Nephron progenitor cell (in vitro differentiated cells): ENCODE measurements around the gene LRRC8E.

ENCODE experiments used
- DNase-seq: peaks from one replicate; pipeline ENCODE4 v3.0.0; 2021
- H3K27ac Mint-ChIP-seq: 2 replicates; pipeline ENCODE4 v1.8.0; 2021; ENCODE audit warnings: mild to moderate bottlenecking, moderate library complexity, mixed read lengths
- H3K27me3 Mint-ChIP-seq: 2 replicates; pipeline ENCODE4 v1.8.0; 2021; ENCODE audit warnings: mild to moderate bottlenecking, low read depth, mixed read lengths; ENCODE audit not compliant: poor library complexity
- H3K36me3 Mint-ChIP-seq: 2 replicates; pipeline ENCODE4 v1.8.0; 2021; ENCODE audit warnings: low read depth, mixed read lengths
- H3K4me1 Mint-ChIP-seq: 2 replicates; pipeline ENCODE4 v1.8.0; 2021; ENCODE audit warnings: mixed read lengths
- H3K4me3 Mint-ChIP-seq: 2 replicates; pipeline ENCODE4 v1.8.0; 2021; ENCODE audit warnings: mild to moderate bottlenecking, moderate library complexity, mixed read lengths
- H3K9me3 Mint-ChIP-seq: 2 replicates; pipeline ENCODE4 v1.8.0; 2021; ENCODE audit warnings: mild to moderate bottlenecking, moderate library complexity, mixed read lengths
- CTCF ChIP-seq: fragments of 200-600 bp; sonication (generic); IDR thresholded peaks from 2 replicates; pipeline ENCODE4 v1.5.0; 2021; ENCODE audit warnings: antibody characterized with exemption

LRRC8E gene

GRCh38 chr19:7925171-7925851 lies 37.0 kb downstream of the LRRC8E start:
- Mint-ChIP-seq H3K27ac (peak overlapping the region; percentile 80), H3K4me3 (peak overlapping the region; percentile 86), H3K27me3 (no peaks in the 10 kb centered on the region), H3K9me3 (no peaks in the 10 kb centered on the region), H3K36me3 (peaks cover 4% of the 10 kb centered on the region), H3K4me1 (peaks cover 42% of the 10 kb centered on the region)
- peak; percentile 97 for DNase-seq
- peak; percentile 86 for TF ChIP-seq CTCF

GRCh38 chr19:7926021-7926726 lies 37.9 kb downstream of the LRRC8E start, which contains the start of gene CTXN1:
CTXN1 (minus strand) TSS chr19:7926135; CDS start chr19:7925538, 597 bp downstream.
- H3K27me3 Mint-ChIP-seq, result no peaks in the 10 kb centered on the region
- H3K4me1 Mint-ChIP-seq, result peaks cover 36% of the 10 kb centered on the region
- H3K27ac Mint-ChIP-seq, result peak within 1 kb of the TSS; percentile 84
- H3K36me3 Mint-ChIP-seq, result peaks cover 4% of the 10 kb centered on the region
- TF ChIP-seq CTCF, result no peak
- H3K4me3 Mint-ChIP-seq, result peak within 1 kb of the TSS; percentile 86
- DNase-seq, result peak; percentile 94
- no peaks in the 10 kb centered on the region for H3K9me3 Mint-ChIP-seq

- no peaks in the 10 kb centered on the region for H3K27me3 Mint-ChIP-seq
- peaks cover 4% of the 10 kb centered on the region for H3K36me3 Mint-ChIP-seq
- DNase-seq, result no peak
- no peak for TF ChIP-seq CTCF
- H3K4me3 Mint-ChIP-seq, result peak overlapping the region; percentile 82
- H3K27ac Mint-ChIP-seq, result peak overlapping the region; percentile 84
- peaks cover 28% of the 10 kb centered on the region for H3K4me1 Mint-ChIP-seq
- no peaks in the 10 kb centered on the region for H3K9me3 Mint-ChIP-seq
Measured at GRCh38 chr19:7926727-7927604, 38.7 kb downstream of the LRRC8E start.

GRCh38 chr19:7927605-7928333 lies 39.5 kb downstream of the LRRC8E start:
- no peak overlapping the region for H3K27ac Mint-ChIP-seq
- peaks cover 4% of the 10 kb centered on the region for H3K36me3 Mint-ChIP-seq
- peaks cover 25% of the 10 kb centered on the region for H3K4me1 Mint-ChIP-seq
- TF ChIP-seq CTCF, result no peak
- H3K9me3 Mint-ChIP-seq, result no peaks in the 10 kb centered on the region
- no peaks in the 10 kb centered on the region for H3K27me3 Mint-ChIP-seq
- H3K4me3 Mint-ChIP-seq, result no peak overlapping the region
- DNase-seq, result no peak

- DNase-seq, result no peak
Measured at GRCh38 chr19:7928334-7928706, 40.0 kb downstream of the LRRC8E start.

More at GRCh38 chr19:7928334-7928706, 40.0 kb downstream of the LRRC8E start:
- no peak for TF ChIP-seq CTCF
- no peak overlapping the region for H3K27ac Mint-ChIP-seq
- H3K36me3 Mint-ChIP-seq, result no peaks in the 10 kb centered on the region
- H3K27me3 Mint-ChIP-seq, result no peaks in the 10 kb centered on the region
- peaks cover 21% of the 10 kb centered on the region for H3K4me1 Mint-ChIP-seq
- no peaks in the 10 kb centered on the region for H3K9me3 Mint-ChIP-seq
- peak overlapping the region; percentile 12 for H3K4me3 Mint-ChIP-seq
